HG03066 (cell line): Measurements from ENCODE around the gene PLPP3.

ENCODE experiments used
- ATAC-seq: cut with Tn5 transposase; IDR thresholded peaks from one replicate; pipeline ENCODE4 v1.9.1; 2021; ENCODE audit warnings: low read depth; ENCODE audit not compliant: unreplicated experiment

Gene PLPP3

GRCh38 chr1:56446531-56447098, 132.7 kb downstream of the PLPP3 start:
- no peak for ATAC-seq

GRCh38 chr1:56444960-56445646, 134.3 kb downstream of the PLPP3 start:
- ATAC-seq, result no peak
